Chondrocyte (in vitro differentiated cells): ENCODE data around the gene CLCN4. TPM values are rescaled to one million over a fixed set of nuclear protein-coding genes. Genes with fewer than 3 reads are reported as not detected.

Experiments
- DNase-seq: peaks from one replicate; pipeline ENCODE4 v3.0.0; 2021; ENCODE audit warnings: mixed read lengths, low spot score
- H3K27ac Mint-ChIP-seq: one replicate; pipeline ENCODE4 v1.8.0; 2021; ENCODE audit warnings: mild to moderate bottlenecking, moderate library complexity, mixed read lengths; ENCODE audit not compliant: unreplicated experiment
- H3K27me3 Mint-ChIP-seq: 2 replicates; pipeline ENCODE4 v1.8.0; 2021; ENCODE audit warnings: low read depth, mixed read lengths
- H3K36me3 Mint-ChIP-seq: 2 replicates; pipeline ENCODE4 v1.8.0; 2021; ENCODE audit warnings: low read depth, mixed read lengths
- H3K4me1 Mint-ChIP-seq: 2 replicates; pipeline ENCODE4 v1.8.0; 2021; ENCODE audit warnings: low read depth, mild to moderate bottlenecking, mixed read lengths
- H3K4me3 Mint-ChIP-seq: one replicate; pipeline ENCODE4 v1.8.0; 2021; ENCODE audit warnings: mild to moderate bottlenecking, moderate library complexity, mixed read lengths; ENCODE audit not compliant: unreplicated experiment
- H3K9me3 Mint-ChIP-seq: 2 replicates; pipeline ENCODE4 v1.8.0; 2021; ENCODE audit warnings: low read depth, mixed read lengths
- CTCF ChIP-seq: fragments of 200-600 bp; sonication (generic); IDR thresholded peaks from 2 replicates; pipeline ENCODE4 v1.5.0; 2021; ENCODE audit warnings: antibody characterized with exemption, mild to moderate bottlenecking, moderate library complexity
- total RNA-seq: library from RNA; stranded (reverse); gene quantifications from 3 replicates; pipeline ENCODE4 v1.2.1, GENCODE V29; 2021

CLCN4 gene
- total RNA-seq, 1 donor from 2014 or later, result 2.2 TPM

GRCh38 chrX:10121787-10122186 lies 35.0 kb upstream of the CLCN4 start:
- no peak for TF ChIP-seq CTCF
- Mint-ChIP-seq H3K9me3 (peaks cover 18% of the 10 kb centered on the region), H3K36me3 (peaks cover 15% of the 10 kb centered on the region), H3K27ac (peak overlapping the region; percentile 89), H3K4me3 (no peak overlapping the region), H3K4me1 (peaks cover 25% of the 10 kb centered on the region), H3K27me3 (no peaks in the 10 kb centered on the region)
- no peak for DNase-seq

- Mint-ChIP-seq H3K36me3 (peaks cover 11% of the 10 kb centered on the region), H3K27me3 (no peaks in the 10 kb centered on the region), H3K27ac (no peak overlapping the region), H3K4me3 (no peak overlapping the region), H3K4me1 (peaks cover 22% of the 10 kb centered on the region), H3K9me3 (peaks cover 14% of the 10 kb centered on the region)
- TF ChIP-seq CTCF, result no peak
- no peak for DNase-seq
Observed at GRCh38 chrX:10124506-10125247, 32.1 kb upstream of the CLCN4 start.

- peaks cover 22% of the 10 kb centered on the region for H3K4me1 Mint-ChIP-seq
- no peak for DNase-seq
- no peak overlapping the region for H3K27ac Mint-ChIP-seq
- peaks cover 12% of the 10 kb centered on the region for H3K9me3 Mint-ChIP-seq
- H3K27me3 Mint-ChIP-seq, result no peaks in the 10 kb centered on the region
- no peak overlapping the region for H3K4me3 Mint-ChIP-seq
- TF ChIP-seq CTCF, result no peak
- peaks cover 11% of the 10 kb centered on the region for H3K36me3 Mint-ChIP-seq
Observed at GRCh38 chrX:10125248-10125615, 31.5 kb upstream of the CLCN4 start.

GRCh38 chrX:10126044-10126443 lies 30.7 kb upstream of the CLCN4 start:
- peaks cover 14% of the 10 kb centered on the region for H3K36me3 Mint-ChIP-seq
- TF ChIP-seq CTCF, result no peak
- H3K4me1 Mint-ChIP-seq, result peaks cover 21% of the 10 kb centered on the region
- H3K27ac Mint-ChIP-seq, result no peak overlapping the region
- no peak overlapping the region for H3K4me3 Mint-ChIP-seq
- no peak for DNase-seq
- H3K27me3 Mint-ChIP-seq, result no peaks in the 10 kb centered on the region
- H3K9me3 Mint-ChIP-seq, result peaks cover 8% of the 10 kb centered on the region

- H3K9me3 Mint-ChIP-seq, result peaks cover 6% of the 10 kb centered on the region
- H3K4me3 Mint-ChIP-seq, result no peak overlapping the region
- no peak for DNase-seq
- H3K4me1 Mint-ChIP-seq, result peaks cover 13% of the 10 kb centered on the region
- no peak overlapping the region for H3K27ac Mint-ChIP-seq
- H3K36me3 Mint-ChIP-seq, result peaks cover 14% of the 10 kb centered on the region
- TF ChIP-seq CTCF, result no peak
- no peaks in the 10 kb centered on the region for H3K27me3 Mint-ChIP-seq
Observed at GRCh38 chrX:10126834-10127233, 29.9 kb upstream of the CLCN4 start.
